Stimulated activated CD4-positive, alpha-beta T cell treated with anti-CD3 and anti-CD28 coated beads, Interleukin-4, amount 100 ng/mL, for 48 hours (primary cell): ENCODE data around the gene ARFGEF3.
"Not testable (repeated sequence)": the region's sequence is repeated elsewhere in the genome, so short reads cannot be mapped to it uniquely, and the experiment has no call there.

ENCODE experiments used
- DNase-seq, 2 donors: peaks; one replicate each; pipeline ENCODE4 v3.0.0-alpha.2; 2020; ENCODE audit warnings: low read depth in 2 of 2

The ARFGEF3 gene

GRCh38 chr6:138212530-138212929, 50.8 kb downstream of the ARFGEF3 start:
- not testable (repeated sequence) for DNase-seq

GRCh38 chr6:138215093-138215782, 53.5 kb downstream of the ARFGEF3 start:
- no peak for DNase-seq

- DNase-seq, result no peak
Measured at GRCh38 chr6:138218449-138218848, 56.7 kb downstream of the ARFGEF3 start, which contains the start of gene PBOV1. TSS of gene PBOV1 (minus strand) at chr6:138218491. CDS start at chr6:138218395, 96 bp downstream.

GRCh38 chr6:138219398-138219797, 57.7 kb downstream of the ARFGEF3 start:
- no peak for DNase-seq

- DNase-seq, result no peak
Measured at GRCh38 chr6:138219901-138220300, 58.2 kb downstream of the ARFGEF3 start.

- DNase-seq, result no peak
Measured at GRCh38 chr6:138222901-138223546, 61.3 kb downstream of the ARFGEF3 start.

GRCh38 chr6:138225953-138226352, 64.2 kb downstream of the ARFGEF3 start:
- DNase-seq, result no peak

GRCh38 chr6:138226700-138227315, 65.1 kb downstream of the ARFGEF3 start:
- no peak for DNase-seq

GRCh38 chr6:138227316-138227781, 65.6 kb downstream of the ARFGEF3 start:
- no peak for DNase-seq

- DNase-seq, result no peak
Measured at GRCh38 chr6:138229072-138229471, 67.3 kb downstream of the ARFGEF3 start.

- DNase-seq, result no peak
Measured at GRCh38 chr6:138229663-138230179, 68.0 kb downstream of the ARFGEF3 start.

- DNase-seq, result no peak
Measured at GRCh38 chr6:138230221-138230620, 68.5 kb downstream of the ARFGEF3 start.

GRCh38 chr6:138230759-138231380, 69.1 kb downstream of the ARFGEF3 start:
- DNase-seq, result no peak

GRCh38 chr6:138231381-138231886, 69.7 kb downstream of the ARFGEF3 start:
- DNase-seq, result no peak

GRCh38 chr6:138234363-138234762, 72.6 kb downstream of the ARFGEF3 start:
- DNase-seq, result no peak

GRCh38 chr6:138235205-138235604, 73.5 kb downstream of the ARFGEF3 start:
- no peak for DNase-seq

- DNase-seq, result no peak
Measured at GRCh38 chr6:138235693-138236092, 74.0 kb downstream of the ARFGEF3 start.

GRCh38 chr6:138237463-138237862, 75.7 kb downstream of the ARFGEF3 start:
- DNase-seq, result no peak

GRCh38 chr6:138238368-138238767, 76.6 kb downstream of the ARFGEF3 start:
- no peak for DNase-seq

- DNase-seq, result no peak
Measured at GRCh38 chr6:138239774-138240173, 78.0 kb downstream of the ARFGEF3 start.

GRCh38 chr6:138240476-138241245, 78.9 kb downstream of the ARFGEF3 start:
- no peak for DNase-seq
